Muscle of arm (tissue), 14 donors: ENCODE measurements around the gene UBASH3B. TPM values are rescaled to one million over a fixed set of nuclear protein-coding genes. Genes with fewer than 3 reads are reported as not detected.
"Not testable (repeated sequence)": the region's sequence is repeated elsewhere in the genome, so short reads cannot be mapped to it uniquely, and the experiment has no call there.

ENCODE experiments used
- DNase-seq: peaks from one replicate; pipeline ENCODE4 v3.0.0-alpha.2; 2013
- long read RNA-seq, 11 donors: transcript quantifications; one replicate each; lab custom pipeline, GENCODE V29; 2026
- polyA plus RNA-seq, 12 donors: library from polyadenylated mRNA; unstranded; fragments of 120-200 nt; gene quantifications; one replicate each; pipeline ENCODE4 v1.2.1, GENCODE V29; 2013; ENCODE audit not compliant: insufficient read length in 12 of 12

UBASH3B gene, protein sequence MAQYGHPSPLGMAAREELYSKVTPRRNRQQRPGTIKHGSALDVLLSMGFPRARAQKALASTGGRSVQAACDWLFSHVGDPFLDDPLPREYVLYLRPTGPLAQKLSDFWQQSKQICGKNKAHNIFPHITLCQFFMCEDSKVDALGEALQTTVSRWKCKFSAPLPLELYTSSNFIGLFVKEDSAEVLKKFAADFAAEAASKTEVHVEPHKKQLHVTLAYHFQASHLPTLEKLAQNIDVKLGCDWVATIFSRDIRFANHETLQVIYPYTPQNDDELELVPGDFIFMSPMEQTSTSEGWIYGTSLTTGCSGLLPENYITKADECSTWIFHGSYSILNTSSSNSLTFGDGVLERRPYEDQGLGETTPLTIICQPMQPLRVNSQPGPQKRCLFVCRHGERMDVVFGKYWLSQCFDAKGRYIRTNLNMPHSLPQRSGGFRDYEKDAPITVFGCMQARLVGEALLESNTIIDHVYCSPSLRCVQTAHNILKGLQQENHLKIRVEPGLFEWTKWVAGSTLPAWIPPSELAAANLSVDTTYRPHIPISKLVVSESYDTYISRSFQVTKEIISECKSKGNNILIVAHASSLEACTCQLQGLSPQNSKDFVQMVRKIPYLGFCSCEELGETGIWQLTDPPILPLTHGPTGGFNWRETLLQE
- polyA plus RNA-seq = 10 to 100 TPM in 1 of 12 donors, 1 to 10 TPM in 10, not detected in 1; 3.7 to 12.0 (median 6.2) TPM
- long read RNA-seq, donor 1 = 0 reads
- long read RNA-seq, donor 2 = 0 reads
- long read RNA-seq, donor 3, full-length matches to known transcripts = 1 of 1 reads
- long read RNA-seq, donor 3, partial matches to known transcripts = 0 of 1 reads
- long read RNA-seq, donor 3, other reads (novel, unspliced or antisense) = 0 of 1 reads
- long read RNA-seq, donor 4 = 0 reads
- long read RNA-seq, donor 5 = 0 reads
- long read RNA-seq, donor 6 = 0 reads
- long read RNA-seq, donor 7, full-length matches to known transcripts = 1 of 1 reads
- long read RNA-seq, donor 7, partial matches to known transcripts = 0 of 1 reads
- long read RNA-seq, donor 7, other reads (novel, unspliced or antisense) = 0 of 1 reads
- long read RNA-seq, donor 8 = 0 reads
- long read RNA-seq, donor 9 = 0 reads
- long read RNA-seq, donor 10 = 0 reads
- long read RNA-seq, donor 11 = 0 reads

DNA sequence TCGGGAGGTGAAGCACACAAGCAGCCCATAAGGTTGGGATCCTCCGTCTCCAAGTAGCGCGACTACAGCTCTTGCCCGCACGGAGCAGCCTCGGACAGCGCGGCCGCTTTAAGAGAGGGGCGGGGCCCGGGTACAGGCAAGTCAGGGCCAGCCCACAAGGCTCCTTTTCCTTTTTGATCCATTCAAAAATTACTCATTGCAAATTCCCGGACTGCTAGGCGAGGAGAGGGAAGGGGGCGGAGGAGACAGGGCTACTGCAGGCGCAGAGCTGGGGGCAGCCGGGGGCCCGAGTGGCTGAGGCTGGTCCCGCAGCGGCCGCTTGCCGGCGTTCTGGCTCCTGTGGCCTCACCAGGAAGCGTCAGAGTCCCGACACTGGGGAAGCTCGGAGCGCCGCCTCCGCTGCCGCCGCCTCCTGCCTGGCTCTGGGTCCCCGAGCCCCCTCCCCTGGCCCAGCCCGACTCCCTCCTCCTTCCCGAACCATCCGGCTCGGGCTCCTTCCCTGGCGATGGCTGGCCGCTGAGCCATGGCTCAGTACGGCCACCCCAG, at the start of gene UBASH3B:
Gene UBASH3B (plus strand): TSS at position 196 of the 546 bp plus-strand sequence. CDS start 328 bp downstream, at position 524.
- DNase-seq = peak; percentile 85

DNA sequence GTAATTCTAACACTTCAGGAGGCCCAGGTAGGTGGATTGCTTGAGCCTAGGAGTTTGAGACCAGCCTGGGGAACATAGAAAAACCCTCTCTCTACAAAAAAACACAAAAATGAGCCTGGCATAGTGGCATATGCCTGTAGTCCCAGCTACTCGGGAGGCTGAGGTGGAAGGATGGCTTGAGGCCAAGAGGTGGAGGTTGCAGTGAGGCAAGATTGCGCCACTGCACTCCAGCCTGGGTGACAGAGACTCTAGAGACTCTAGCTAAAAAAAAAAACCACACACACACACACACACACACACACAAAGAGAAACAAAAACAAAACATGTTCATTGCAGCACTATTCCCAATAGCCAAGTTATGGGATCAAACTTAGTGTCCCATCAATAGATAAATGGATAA, 48.4 kb upstream of the UBASH3B start:
- not testable (repeated sequence) for DNase-seq

DNA sequence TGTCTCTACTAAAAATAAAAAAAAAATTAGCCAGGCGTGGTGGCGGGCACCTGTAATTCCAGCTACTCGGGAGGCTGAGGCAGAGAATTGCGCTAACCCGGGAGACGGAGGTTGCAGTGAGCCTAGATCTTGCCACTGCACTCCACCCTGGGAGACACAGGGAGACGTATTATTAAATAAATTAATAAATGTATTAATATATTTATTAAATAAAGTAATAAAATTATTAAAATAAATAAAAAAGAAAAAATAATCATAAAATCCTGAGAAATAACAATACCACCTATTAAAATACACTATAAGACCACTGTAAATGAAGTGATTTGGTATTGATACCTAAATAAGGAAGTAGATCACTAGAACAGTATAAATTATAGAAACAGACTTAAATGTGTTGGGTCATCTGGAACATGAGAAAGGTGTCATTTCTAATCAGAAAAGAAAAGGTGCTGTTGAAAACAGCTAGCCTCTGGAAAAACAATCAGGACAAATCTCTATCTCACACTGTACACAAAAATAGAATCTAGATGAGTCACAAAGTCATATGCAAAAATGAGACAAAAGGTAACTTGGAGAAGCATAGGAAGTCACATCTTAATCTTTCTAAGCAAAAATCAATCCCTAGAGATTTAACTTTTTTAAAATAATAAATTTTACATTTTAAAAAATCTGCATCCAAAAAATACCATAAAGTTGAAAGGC, 43.2 kb upstream of the UBASH3B start:
- DNase-seq = no peak

DNA sequence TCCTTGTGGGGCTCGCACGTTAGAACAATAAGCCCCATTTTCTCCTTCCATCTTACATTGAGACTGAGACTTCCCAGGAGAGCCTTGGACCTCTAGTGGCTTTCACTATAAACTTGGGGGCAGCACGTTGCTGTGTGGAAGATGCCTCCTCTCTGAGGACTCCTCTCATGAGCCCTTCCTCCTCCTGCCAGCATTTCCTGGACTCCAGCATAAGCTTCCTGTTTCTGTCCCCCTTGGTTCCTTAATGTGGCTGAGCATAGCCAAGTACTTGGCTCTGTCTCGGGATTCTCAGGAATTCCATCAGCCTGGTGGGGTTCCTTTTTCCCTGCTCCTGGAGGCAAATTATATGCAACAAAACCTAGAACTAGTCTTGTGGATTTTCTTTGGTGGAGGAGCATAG, 38.8 kb upstream of the UBASH3B start:
- no peak for DNase-seq

DNA sequence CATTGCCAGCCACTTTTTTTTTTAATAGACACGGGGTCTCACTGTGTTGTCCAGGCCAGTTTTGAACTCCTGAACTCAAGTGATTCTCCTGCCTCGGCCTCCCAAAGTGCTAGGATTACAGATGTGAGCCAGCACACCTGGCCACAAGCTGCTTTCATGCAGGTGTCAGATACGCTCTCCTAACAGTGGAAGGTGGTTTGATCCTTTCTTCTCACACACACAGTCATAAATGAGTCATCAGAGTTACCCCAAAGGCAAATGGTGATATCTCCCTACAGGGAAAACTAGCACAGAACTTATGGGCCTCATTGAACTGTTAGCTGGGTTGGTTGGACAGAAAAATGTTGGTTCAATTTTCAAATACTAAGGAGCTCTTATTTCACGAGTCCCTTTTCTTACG, 38.2 kb upstream of the UBASH3B start:
- DNase-seq = no peak

DNA sequence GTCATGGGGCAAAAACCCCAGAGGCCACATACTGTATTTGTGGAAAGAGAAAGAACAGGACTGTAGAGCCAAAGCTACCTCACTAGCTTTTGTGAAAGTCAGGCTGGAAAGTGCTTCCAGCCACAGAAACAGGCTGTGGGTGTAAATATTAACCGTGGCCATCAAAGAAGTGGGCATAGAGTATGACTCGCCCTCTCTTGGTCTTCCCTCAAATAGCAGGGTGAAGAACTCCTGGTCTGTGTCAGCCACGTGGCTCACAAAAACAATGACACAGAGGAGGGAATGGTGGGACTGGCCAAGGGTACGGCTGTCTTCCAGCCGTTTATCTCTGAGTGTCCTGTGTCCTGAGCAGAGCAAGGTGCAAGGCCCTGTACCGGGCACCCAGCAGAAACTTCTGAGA, 37.6 kb upstream of the UBASH3B start:
- DNase-seq = no peak

DNA sequence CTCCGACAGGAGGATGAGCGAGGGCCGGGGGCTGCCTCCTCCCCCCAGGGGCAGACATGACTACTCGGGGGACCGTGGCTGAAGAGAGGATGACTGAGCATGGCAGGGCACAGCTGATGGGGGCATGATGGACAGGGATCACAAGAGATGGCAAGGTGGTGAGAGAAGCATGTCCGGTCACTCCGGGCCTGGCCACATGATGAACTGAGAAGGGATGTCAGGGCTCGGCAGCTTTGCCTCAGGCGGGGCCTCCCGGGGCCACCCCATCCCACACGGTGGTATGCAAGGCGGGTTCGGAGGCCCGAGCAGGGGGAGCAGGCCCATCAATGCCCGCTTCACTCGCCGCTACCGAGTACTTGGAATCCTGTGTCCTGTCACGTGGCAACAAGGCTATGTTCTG, 36.6 kb upstream of the UBASH3B start:
- DNase-seq = no peak

DNA sequence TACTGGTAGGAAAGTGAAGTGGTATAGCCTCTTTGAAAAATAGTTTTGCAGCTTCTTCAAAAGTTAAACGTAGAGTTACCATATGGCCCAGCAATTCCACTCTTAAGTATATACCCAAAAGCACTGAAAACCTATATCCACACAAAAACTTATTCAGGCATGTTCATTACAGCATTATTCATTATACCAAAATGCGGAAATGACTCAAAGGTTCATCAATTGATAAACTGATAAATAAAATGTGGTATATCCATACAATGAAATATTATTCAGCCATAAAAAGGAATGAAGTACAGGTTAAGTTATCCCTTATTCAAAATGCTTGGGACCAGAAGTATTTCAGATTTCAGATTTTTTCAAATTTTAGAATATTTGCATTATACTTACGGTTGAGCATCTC, 35.8 kb upstream of the UBASH3B start:
- DNase-seq = no peak

DNA sequence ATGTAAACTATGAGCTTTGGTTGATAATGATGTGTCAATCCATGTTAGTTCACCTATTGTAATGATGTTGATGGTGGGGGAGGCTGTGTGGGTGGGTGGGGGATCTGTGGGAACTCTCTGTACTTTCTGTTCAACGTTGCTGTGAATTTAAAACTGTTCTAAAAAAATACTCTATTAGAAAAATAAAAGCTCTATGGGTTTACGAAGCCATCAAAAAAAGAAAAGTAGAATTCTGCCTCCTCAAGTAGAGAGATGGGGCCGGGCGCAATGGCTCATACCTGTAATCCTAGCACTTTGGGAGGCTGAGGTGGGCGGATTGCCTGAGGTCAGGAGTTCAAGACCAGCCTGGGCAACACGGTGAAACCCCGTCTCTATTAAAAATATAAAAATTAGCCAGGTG, 30.0 kb upstream of the UBASH3B start:
- not testable (repeated sequence) for DNase-seq

DNA sequence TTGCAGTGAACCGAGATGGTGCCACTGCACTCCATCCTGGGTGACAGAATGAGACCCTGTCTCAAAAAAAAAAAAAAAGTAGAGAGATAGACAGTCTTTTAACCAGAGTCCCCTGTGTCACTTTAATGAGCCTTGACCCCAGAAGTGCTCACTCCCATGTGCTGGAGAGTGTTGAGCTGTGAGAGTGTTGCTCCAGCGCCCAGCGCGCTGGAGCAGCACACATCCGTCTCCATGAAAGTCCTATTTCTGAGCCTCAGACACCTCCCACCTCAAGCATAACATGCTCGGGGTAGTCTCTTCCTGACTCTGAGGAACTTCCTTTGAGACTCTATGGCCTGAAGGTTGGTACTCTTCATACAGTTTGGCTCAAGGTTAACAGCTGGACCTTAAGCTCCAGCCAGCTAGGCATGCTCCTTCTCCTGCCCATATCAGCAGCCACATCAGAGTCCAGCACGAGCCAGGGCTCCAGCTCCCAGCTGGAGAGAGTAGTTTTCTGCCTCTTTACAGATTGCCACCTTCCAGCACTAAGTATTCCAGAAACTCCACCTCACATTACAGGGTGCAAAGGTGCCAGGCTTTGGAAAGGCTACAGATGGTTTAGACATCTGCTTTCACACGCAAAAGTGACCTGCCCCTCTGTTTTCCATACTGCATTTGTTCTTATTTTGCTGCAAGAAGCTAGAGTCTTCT, 29.4 kb upstream of the UBASH3B start:
- no peak for DNase-seq

DNA sequence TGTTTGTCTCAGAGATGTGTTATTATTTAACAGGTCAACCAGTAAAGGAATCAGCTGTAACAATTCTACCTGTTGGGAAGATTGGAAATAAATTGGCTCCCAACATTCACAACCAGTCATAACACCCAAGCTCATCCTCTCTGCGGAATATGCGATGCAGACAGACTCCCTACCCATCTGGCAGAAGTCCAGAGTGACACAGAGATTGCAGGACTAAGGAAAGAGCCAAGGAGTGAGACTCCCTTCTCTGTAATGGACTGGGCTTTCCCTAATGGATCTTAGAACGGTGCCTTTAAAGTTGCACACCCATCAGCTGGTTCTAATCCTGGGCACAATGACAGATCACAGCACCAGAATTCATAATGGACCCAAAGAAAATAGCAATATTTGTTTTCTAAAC, 27.8 kb upstream of the UBASH3B start:
- no peak for DNase-seq

DNA sequence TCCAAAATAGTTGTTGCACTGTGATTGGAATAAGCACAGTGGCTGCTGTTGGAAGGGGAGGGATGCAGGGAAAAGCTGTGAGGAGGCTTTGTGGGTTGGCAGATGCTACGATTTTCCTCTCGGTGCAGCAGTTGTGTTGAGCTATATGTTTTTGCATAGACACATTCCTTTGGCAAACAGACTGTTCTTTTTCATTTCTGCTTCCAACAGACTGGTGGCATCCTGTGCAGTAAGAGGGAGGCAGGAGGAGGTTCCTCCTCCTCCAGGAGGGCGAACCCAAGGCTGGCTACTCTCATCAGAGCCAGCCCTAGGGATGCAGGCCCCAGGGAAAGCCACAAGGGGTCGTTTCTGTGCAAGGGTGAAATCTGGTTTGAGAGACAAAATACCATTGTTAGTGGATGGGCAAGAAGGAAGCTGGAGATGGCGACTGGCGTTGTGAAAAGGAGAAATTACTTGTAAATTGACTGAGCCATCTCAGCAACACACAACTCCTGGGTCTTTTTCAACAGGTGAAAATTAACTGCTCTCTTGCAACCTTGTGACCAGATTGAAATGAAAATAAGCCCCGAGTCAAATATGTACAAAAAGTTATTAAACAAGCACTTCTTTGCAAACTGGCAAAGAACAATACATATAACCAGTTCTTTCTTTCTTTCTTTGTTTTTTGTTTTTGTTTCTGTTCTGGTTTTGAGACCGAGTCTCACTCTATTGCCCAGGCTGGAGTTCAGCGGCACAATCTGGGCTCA, 26.5 kb upstream of the UBASH3B start:
- DNase-seq = peak; percentile 69

DNA sequence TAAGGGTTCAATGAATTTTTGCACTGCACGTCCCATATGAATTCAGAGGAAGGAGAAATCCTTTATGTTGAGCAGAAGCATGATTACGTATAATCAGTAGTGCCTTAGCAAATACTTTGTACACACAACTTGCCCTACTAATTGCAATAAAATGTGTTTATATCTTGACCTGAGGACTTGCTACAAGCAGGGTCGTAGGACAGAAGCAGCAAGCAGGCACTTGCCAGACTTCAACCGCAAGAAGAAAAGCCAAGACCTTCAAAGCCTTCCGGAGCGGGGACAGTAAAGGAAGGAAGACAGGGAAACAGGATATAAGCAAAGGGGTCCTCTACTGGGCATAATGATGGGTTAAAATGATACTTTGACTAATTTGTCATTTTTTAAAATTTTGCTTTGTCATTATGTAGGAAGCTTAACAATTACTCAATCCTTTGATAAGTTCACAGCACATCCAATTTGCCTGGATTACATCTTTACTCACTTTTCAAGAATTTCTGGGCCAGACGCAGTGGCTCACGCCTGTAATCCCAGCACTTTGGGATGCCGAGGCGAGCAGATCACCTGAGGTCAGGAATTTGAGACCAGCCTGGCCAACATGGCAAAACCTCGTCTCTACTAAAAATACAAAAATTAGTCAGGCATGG, 23.2 kb upstream of the UBASH3B start:
- DNase-seq = no peak

DNA sequence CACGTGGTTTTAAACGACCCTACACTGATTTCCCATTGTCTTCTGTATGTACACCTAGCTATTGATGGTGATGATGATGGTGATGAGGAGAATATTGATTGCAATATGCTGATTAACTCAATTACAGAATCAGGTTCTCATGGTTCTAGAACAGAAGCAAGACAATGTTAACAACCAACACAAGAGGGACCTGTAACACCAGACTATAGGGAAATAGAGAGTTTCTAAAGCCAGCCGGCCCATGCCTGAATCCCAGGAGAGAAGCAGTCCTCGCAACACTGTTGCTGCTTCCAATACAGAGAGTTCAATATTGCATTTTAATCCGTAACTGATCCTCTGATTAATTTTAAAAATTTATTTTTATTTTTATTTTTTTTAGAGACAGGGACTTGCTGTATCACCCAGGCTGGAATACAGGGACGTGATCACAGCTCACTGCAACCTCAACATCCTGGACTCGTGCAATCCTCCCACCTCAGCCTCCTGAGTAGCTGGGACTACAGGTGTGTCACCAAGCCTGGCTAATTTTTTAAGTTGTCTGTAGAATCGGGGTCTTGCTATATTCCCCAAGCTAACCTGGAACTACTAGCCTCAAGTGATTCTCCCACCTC, 22.2 kb upstream of the UBASH3B start:
- peak; percentile 41 for DNase-seq

DNA sequence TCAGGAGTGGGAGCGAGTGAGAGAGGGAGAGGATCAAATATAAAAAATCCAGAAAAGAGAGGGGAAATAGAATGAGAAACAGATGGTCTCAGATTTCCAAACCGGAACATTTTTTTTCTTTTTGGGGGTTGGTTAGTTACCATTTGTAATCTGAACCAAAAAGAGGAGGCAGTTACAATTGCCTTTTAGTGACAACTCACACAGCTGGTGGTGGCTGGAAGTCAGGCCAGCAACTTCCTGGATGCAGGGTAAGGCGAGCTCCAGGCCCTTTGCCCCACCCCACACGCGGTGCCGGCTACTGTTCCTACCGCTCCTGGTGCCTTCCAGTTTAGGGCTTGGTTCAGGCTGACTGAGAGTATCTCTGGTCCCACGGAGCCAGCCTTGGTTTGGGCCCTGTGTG, 21.0 kb upstream of the UBASH3B start:
- peak; percentile 56 for DNase-seq

DNA sequence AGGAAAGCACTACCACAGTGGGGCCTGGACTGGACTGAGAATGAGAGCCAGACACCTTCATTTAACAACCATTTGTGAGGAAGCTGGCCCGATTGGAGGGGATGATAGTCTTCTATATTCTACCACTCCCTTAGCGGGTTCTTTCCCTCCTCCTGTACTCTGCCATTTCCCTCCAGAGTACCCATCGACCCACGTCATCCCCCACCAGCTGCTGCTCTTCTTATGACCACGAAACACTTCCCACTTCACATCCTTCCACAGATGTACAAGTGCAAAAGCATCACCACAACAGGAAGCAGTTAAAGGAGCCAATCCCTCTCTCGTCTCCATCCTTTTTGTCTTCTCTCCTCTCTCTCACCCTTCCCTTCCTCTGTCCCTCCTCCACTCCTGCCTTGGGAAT, 18.0 kb upstream of the UBASH3B start:
- DNase-seq = no peak

DNA sequence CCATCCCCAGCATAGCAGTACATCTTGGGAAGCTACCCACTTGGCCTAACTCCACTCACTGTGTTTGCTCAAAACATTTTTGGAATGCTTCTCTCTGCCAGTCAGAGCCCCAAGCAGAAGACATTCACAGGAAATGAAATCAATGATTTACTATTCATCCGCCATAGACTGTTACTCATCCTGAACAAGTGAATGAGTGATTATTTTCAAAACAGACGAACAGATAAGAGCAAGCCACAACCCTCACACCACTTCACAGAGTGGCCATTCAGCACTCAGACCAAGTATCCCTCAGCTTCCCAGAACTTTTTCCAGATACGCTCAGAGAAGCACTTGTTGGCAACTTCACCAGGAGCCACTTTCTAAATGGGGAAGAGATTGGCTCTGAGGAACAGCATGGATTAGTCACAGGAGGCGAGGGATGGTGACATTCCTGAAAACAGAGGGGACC, 13.0 kb upstream of the UBASH3B start:
- no peak for DNase-seq

DNA sequence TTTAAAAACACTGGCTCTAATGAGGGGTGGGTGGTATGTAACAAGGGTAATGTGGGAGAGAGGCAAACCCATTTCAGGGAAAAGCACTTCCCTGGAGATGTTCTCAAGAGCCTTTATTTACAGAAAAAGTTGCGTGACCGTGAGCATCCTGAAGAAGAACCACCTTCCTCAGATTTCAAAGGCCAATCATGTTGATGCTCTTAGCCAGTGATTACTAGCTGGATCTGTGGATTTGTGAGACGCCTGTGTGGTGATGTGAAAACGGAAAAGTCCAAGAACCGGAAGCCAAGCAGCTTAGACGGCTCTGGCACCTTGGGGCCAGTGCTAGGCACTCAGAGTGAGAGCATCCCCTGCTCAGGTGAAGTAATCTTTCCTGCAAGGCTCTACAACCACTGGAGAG, 12.6 kb upstream of the UBASH3B start:
- DNase-seq = no peak

DNA sequence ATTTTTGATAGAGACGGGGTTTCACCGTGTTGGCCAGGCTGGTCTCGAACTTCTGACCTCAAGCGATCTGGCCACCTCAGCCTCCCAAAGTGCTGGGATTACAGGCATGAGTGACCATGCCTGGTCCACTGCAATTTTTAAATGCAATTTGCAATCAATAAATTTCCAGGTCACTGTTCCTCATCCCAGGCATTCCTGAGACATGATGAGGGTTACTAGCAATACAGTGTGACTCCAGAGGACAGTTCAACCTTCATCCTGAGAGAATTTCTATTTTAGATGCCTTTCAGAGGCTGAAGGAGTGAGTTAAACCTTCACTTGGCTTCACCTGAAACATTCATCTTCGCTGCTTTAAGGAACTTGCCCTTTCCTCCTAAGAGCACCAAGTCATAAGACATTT, 9.7 kb upstream of the UBASH3B start:
- DNase-seq = no peak
